Measurements from ENCODE around the gene NOP14.

DNA sequence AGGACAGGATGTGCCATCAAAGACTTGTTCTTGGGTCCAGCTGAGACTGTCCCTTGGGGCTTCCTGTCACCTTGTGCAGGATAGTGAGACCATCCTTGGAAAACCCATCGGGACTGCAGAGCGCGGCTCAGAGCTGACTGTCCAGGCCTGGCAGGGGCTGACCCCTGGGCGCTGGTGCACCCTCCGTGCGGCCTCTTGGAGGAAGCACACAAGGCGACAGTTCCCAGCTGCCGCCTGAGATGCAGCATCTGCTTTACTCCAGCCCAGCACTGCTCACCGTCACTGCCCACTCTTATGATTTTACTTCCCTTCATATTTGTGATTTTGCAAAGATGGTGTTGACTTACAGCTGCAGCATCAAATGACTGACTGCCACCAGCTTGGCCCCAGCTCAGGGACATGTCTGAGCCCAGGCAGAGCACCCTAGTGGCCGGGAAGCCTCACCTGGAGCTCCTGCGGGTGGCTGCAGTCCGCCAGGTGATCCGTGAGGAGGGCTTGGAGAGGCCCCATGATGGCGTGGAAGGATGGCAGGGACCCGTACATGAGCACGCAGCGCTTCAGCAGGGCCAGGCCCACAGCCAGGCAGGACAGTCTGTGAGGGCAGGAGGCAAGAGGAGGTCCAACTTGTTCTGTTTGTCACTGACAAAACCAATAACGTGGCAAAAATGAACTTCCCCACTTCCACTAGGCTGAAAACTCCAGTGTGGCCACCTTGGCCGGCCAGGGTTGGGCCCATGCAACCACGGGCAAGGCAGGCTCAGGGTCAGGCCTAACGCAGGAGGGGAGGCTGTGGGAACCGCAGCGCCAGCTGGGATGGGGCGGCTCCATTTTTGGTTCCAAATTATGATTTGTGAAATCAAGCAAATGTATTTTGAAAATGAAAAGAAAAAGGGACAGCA is 21.8 kb downstream of the NOP14 start:
- no peak; the same call in 1 of the 2 replicates for TF ChIP-seq POLR2AphosphoS5 (IDR thresholded peaks at IDR 0.05; ENCODE audit: low read depth)
- TF ChIP-seq, protein P1, sequence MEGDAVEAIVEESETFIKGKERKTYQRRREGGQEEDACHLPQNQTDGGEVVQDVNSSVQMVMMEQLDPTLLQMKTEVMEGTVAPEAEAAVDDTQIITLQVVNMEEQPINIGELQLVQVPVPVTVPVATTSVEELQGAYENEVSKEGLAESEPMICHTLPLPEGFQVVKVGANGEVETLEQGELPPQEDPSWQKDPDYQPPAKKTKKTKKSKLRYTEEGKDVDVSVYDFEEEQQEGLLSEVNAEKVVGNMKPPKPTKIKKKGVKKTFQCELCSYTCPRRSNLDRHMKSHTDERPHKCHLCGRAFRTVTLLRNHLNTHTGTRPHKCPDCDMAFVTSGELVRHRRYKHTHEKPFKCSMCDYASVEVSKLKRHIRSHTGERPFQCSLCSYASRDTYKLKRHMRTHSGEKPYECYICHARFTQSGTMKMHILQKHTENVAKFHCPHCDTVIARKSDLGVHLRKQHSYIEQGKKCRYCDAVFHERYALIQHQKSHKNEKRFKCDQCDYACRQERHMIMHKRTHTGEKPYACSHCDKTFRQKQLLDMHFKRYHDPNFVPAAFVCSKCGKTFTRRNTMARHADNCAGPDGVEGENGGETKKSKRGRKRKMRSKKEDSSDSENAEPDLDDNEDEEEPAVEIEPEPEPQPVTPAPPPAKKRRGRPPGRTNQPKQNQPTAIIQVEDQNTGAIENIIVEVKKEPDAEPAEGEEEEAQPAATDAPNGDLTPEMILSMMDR (IDR thresholded peaks at IDR 0.05; ENCODE audit: insufficient read depth, low read length) = no peak
- TF ChIP-seq, protein P2, sequence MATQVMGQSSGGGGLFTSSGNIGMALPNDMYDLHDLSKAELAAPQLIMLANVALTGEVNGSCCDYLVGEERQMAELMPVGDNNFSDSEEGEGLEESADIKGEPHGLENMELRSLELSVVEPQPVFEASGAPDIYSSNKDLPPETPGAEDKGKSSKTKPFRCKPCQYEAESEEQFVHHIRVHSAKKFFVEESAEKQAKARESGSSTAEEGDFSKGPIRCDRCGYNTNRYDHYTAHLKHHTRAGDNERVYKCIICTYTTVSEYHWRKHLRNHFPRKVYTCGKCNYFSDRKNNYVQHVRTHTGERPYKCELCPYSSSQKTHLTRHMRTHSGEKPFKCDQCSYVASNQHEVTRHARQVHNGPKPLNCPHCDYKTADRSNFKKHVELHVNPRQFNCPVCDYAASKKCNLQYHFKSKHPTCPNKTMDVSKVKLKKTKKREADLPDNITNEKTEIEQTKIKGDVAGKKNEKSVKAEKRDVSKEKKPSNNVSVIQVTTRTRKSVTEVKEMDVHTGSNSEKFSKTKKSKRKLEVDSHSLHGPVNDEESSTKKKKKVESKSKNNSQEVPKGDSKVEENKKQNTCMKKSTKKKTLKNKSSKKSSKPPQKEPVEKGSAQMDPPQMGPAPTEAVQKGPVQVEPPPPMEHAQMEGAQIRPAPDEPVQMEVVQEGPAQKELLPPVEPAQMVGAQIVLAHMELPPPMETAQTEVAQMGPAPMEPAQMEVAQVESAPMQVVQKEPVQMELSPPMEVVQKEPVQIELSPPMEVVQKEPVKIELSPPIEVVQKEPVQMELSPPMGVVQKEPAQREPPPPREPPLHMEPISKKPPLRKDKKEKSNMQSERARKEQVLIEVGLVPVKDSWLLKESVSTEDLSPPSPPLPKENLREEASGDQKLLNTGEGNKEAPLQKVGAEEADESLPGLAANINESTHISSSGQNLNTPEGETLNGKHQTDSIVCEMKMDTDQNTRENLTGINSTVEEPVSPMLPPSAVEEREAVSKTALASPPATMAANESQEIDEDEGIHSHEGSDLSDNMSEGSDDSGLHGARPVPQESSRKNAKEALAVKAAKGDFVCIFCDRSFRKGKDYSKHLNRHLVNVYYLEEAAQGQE (IDR thresholded peaks at IDR 0.05; ENCODE audit: insufficient replicate concordance, low read depth) = no peak
- TF ChIP-seq SPI1 (IDR thresholded peaks at IDR 0.05; ENCODE audit: borderline replicate concordance, low read depth) = no peak
- TF ChIP-seq GABPA (IDR thresholded peaks at IDR 0.05; ENCODE audit: low read depth) = no peak
